ENCODE data around the gene FBXL4.
"Not testable (repeated sequence)": the region's sequence is repeated elsewhere in the genome, so short reads cannot be mapped to it uniquely, and the experiment has no call there.

The FBXL4 gene

GRCh38 chr6:98945311-98946115 lies 2.2 kb downstream of the FBXL4 start:
- no peak for DNase-seq

- DNase-seq: no peak
Observed at GRCh38 chr6:98944598-98945081, 3.1 kb downstream of the FBXL4 start.

GRCh38 chr6:98944168-98944567 lies 3.6 kb downstream of the FBXL4 start:
- DNase-seq: no peak

GRCh38 chr6:98942263-98942803 lies 5.4 kb downstream of the FBXL4 start:
- no peak for DNase-seq

GRCh38 chr6:98941319-98941718 lies 6.4 kb downstream of the FBXL4 start:
- DNase-seq: no peak

GRCh38 chr6:98937351-98937750 lies 10.4 kb downstream of the FBXL4 start:
- no peak for DNase-seq

- no peak for DNase-seq
Observed at GRCh38 chr6:98932381-98932780, 15.4 kb downstream of the FBXL4 start.

- no peak for DNase-seq
Observed at GRCh38 chr6:98931696-98932095, 16.1 kb downstream of the FBXL4 start.

- no peak for DNase-seq
Observed at GRCh38 chr6:98929498-98930060, 18.2 kb downstream of the FBXL4 start.

- no peak for DNase-seq
Observed at GRCh38 chr6:98928688-98929087, 19.1 kb downstream of the FBXL4 start.

GRCh38 chr6:98927534-98927933 lies 20.2 kb downstream of the FBXL4 start:
- DNase-seq: no peak

- no peak for DNase-seq
Observed at GRCh38 chr6:98925831-98926230, 21.9 kb downstream of the FBXL4 start.

- DNase-seq: no peak
Observed at GRCh38 chr6:98924647-98925046, 23.1 kb downstream of the FBXL4 start.

GRCh38 chr6:98920904-98921431 lies 26.8 kb downstream of the FBXL4 start:
- DNase-seq: no peak

- DNase-seq: not testable (repeated sequence)
Observed at GRCh38 chr6:98910946-98911345, 36.8 kb downstream of the FBXL4 start.

- no peak for DNase-seq
Observed at GRCh38 chr6:98909236-98909635, 38.5 kb downstream of the FBXL4 start.

GRCh38 chr6:98906342-98906741 lies 41.4 kb downstream of the FBXL4 start:
- not testable (repeated sequence) for DNase-seq

- DNase-seq: no peak
Observed at GRCh38 chr6:98905759-98906158, 42.0 kb downstream of the FBXL4 start.

GRCh38 chr6:98904096-98904495 lies 43.6 kb downstream of the FBXL4 start:
- no peak for DNase-seq

- no peak for DNase-seq
Observed at GRCh38 chr6:98900706-98901105, 47.0 kb downstream of the FBXL4 start.

GRCh38 chr6:98894810-98895209 lies 52.9 kb downstream of the FBXL4 start:
- no peak for DNase-seq

GRCh38 chr6:98887650-98888049 lies 60.1 kb downstream of the FBXL4 start:
- DNase-seq: no peak

GRCh38 chr6:98885330-98885729 lies 62.4 kb downstream of the FBXL4 start:
- no peak for DNase-seq

GRCh38 chr6:98880486-98880885 lies 67.3 kb downstream of the FBXL4 start:
- no peak for DNase-seq
